ENCODE measurements around the gene FHAD1. TPM values are rescaled to one million over a fixed set of nuclear protein-coding genes. Genes with fewer than 3 reads are reported as not detected.

Gene FHAD1
- total RNA-seq, 1 donor from 2014 or later = 1.3 TPM

- Mint-ChIP-seq H3K4me3 (no peak overlapping the region), H3K36me3 (no peaks in the 10 kb centered on the region), H3K4me1 (peaks cover 21% of the 10 kb centered on the region), H3K9me3 (no peaks in the 10 kb centered on the region), H3K27me3 (ENCODE audit: low read depth) (peaks cover 32% of the 10 kb centered on the region), H3K27ac (no peak overlapping the region)
- no peak for TF ChIP-seq CTCF (IDR thresholded peaks at IDR 0.05; ENCODE audit: unreplicated experiment)
- DNase-seq (ENCODE audit: low spot score in 2 of 2, unreplicated experiment in 2 of 2) = no peak
Observed at GRCh38 chr1:15406614-15407559, 159.9 kb downstream of the FHAD1 start.

- Mint-ChIP-seq H3K27me3 (ENCODE audit: low read depth) (peaks cover 39% of the 10 kb centered on the region), H3K9me3 (no peaks in the 10 kb centered on the region), H3K4me3 (no peak overlapping the region), H3K36me3 (no peaks in the 10 kb centered on the region), H3K27ac (no peak overlapping the region), H3K4me1 (peaks cover 27% of the 10 kb centered on the region)
- DNase-seq (ENCODE audit: low spot score in 2 of 2, unreplicated experiment in 2 of 2) = no peak
- no peak for TF ChIP-seq CTCF (IDR thresholded peaks at IDR 0.05; ENCODE audit: unreplicated experiment)
Observed at GRCh38 chr1:15407580-15407979, 160.6 kb downstream of the FHAD1 start.

- DNase-seq (ENCODE audit: low spot score in 2 of 2, unreplicated experiment in 2 of 2) = no peak
- H3K36me3 Mint-ChIP-seq = no peaks in the 10 kb centered on the region
- H3K27ac Mint-ChIP-seq = peak overlapping the region; percentile 94
- peaks cover 27% of the 10 kb centered on the region for H3K4me1 Mint-ChIP-seq
- no peak for TF ChIP-seq CTCF (IDR thresholded peaks at IDR 0.05; ENCODE audit: unreplicated experiment)
- H3K27me3 Mint-ChIP-seq (ENCODE audit: low read depth) = peaks cover 41% of the 10 kb centered on the region
- H3K4me3 Mint-ChIP-seq = peak overlapping the region; percentile 76
- no peaks in the 10 kb centered on the region for H3K9me3 Mint-ChIP-seq
Observed at GRCh38 chr1:15408890-15409387, 161.9 kb downstream of the FHAD1 start.

GRCh38 chr1:15409388-15410222 is 162.6 kb downstream of the FHAD1 start, which contains the start of gene EFHD2:
Gene EFHD2, plus strand, starts transcription at chr1:15409888. Its CDS starts 84 bp downstream, at chr1:15409972.
- Mint-ChIP-seq H3K4me1 (peaks cover 27% of the 10 kb centered on the region), H3K4me3 (peak within 1 kb of the TSS; percentile 79), H3K27me3 (ENCODE audit: low read depth) (peaks cover 43% of the 10 kb centered on the region), H3K27ac (peak within 1 kb of the TSS; percentile 94), H3K9me3 (no peaks in the 10 kb centered on the region), H3K36me3 (no peaks in the 10 kb centered on the region)
- no peak for TF ChIP-seq CTCF (IDR thresholded peaks at IDR 0.05; ENCODE audit: unreplicated experiment)
- peak; percentile 66 to 76 for DNase-seq (ENCODE audit: low spot score in 2 of 2, unreplicated experiment in 2 of 2)

- Mint-ChIP-seq H3K4me3 (peak overlapping the region; percentile 79), H3K27me3 (ENCODE audit: low read depth) (peaks cover 39% of the 10 kb centered on the region), H3K27ac (peak overlapping the region; percentile 75), H3K9me3 (no peaks in the 10 kb centered on the region), H3K36me3 (peaks cover 3% of the 10 kb centered on the region), H3K4me1 (peaks cover 27% of the 10 kb centered on the region)
- TF ChIP-seq CTCF (IDR thresholded peaks at IDR 0.05; ENCODE audit: unreplicated experiment) = no peak
- no peak for DNase-seq (ENCODE audit: low spot score in 2 of 2, unreplicated experiment in 2 of 2)
Observed at GRCh38 chr1:15410223-15410883, 163.3 kb downstream of the FHAD1 start.
